GM12878 (cell line): ENCODE data around the gene QRFP. TPM values are rescaled to one million over a fixed set of nuclear protein-coding genes. Genes with fewer than 3 reads are reported as not detected.

Experiments used
- ATAC-seq: fragments of 200-7000 bp; cut with Tn5 transposase; 3 replicates; pipeline ENCODE4 v1.9.1; 2020; ENCODE audit warnings: mild to moderate bottlenecking, moderate library complexity
- BruUV-seq: library from RNA; stranded (reverse); fragments of 400-500 nt; replicated peaks from 2 replicates; lab custom pipeline; 2021; lab: Mats Ljungman, UMichigan
- CTCF ChIA-PET: fragments of 300-600 bp; sonication (Branson Sonifier 250); formaldehyde crosslinking; extraction: SDS; loops from one replicate; lab custom pipeline; 2021; ENCODE audit warnings: inconsistent platforms; lab: Yijun Ruan, JAX
- POLR2A ChIA-PET: fragments of 350-600 bp; formaldehyde crosslinking; extraction: SDS; loops from one replicate; lab custom pipeline; 2021; ENCODE audit warnings: inconsistent platforms; lab: Charles Lee
- RAD21 ChIA-PET: fragments of 300-600 bp; sonication (Branson Sonifier 250); formaldehyde crosslinking; loops from one replicate; lab custom pipeline; 2023; ENCODE audit warnings: antibody characterized with exemption; ENCODE audit not compliant: unreplicated experiment; lab: Charles Lee
- SMC1A ChIA-PET: fragments of 300-600 bp; sonication (Branson Sonifier 250); formaldehyde crosslinking; loops from one replicate; lab custom pipeline; 2023; ENCODE audit not compliant: unreplicated experiment, uncharacterized antibody; lab: Charles Lee
- DNase-seq: peaks from one replicate; pipeline ENCODE4 v3.0.0-alpha.2; 2011; ENCODE audit warnings: low read depth, low spot score
- FAIRE-seq: peaks from 3 replicates; lab custom pipeline; 2011; peaks lifted over from hg19 to GRCh38; lab: Jason Lieb, UNC
- H2AFZ ChIP-seq: 2 replicates; pipeline ENCODE4 v1.6.0; 2011; ENCODE audit warnings: low read depth, low read length, control low read depth; ENCODE audit not compliant: control insufficient read depth
- H3K27ac ChIP-seq: 2 replicates; pipeline ENCODE4 v1.5.1; 2011; ENCODE audit warnings: control low read depth; ENCODE audit not compliant: control insufficient read depth, insufficient read depth
- H3K27me3 ChIP-seq, 2 experiments: replicated peaks in 1 of 2; 2 replicates each; pipeline versions ENCODE4 v1.6.0 to v1.6.1; 2011; ENCODE audit warnings: low read length in 1 of 2; ENCODE audit not compliant: control insufficient read depth in 2 of 2, insufficient read depth in 2 of 2
- H3K36me3 ChIP-seq, 2 experiments: 2 replicates each; pipeline ENCODE4 v1.5.1; 2011; ENCODE audit warnings: low read length in 1 of 2; ENCODE audit not compliant: control insufficient read depth in 2 of 2, insufficient read depth in 2 of 2
- H3K4me1 ChIP-seq: 2 replicates; pipeline ENCODE4 v1.6.1; 2011; ENCODE audit warnings: mild to moderate bottlenecking, low read length, moderate library complexity, mixed read lengths; ENCODE audit not compliant: control insufficient read depth, insufficient read depth
- H3K4me2 ChIP-seq: 2 replicates; pipeline ENCODE4 v1.6.0; 2011; ENCODE audit warnings: control low read depth; ENCODE audit not compliant: control insufficient read depth, insufficient read depth
- H3K4me3 ChIP-seq: fragments of 200-600 bp; sonication (generic); 2 replicates; pipeline ENCODE4 v1.5.1; 2016
- H3K79me2 ChIP-seq: 2 replicates; pipeline ENCODE4 v1.6.0; 2011; ENCODE audit warnings: low read length; ENCODE audit not compliant: control insufficient read depth, insufficient read depth
- H3K9ac ChIP-seq: 2 replicates; pipeline ENCODE4 v1.8.0; 2011; ENCODE audit warnings: low read length, control low read depth, mixed read lengths; ENCODE audit not compliant: control insufficient read depth, insufficient read depth
- H3K9me3 ChIP-seq: replicated peaks from 3 replicates; pipeline ENCODE4 v1.5.1; 2011; ENCODE audit warnings: mild to moderate bottlenecking, low read length; ENCODE audit not compliant: control insufficient read depth, insufficient read depth
- H4K20me1 ChIP-seq: 2 replicates; pipeline ENCODE4 v1.6.0; 2011; ENCODE audit not compliant: control insufficient read depth, insufficient read depth
- ATF7 ChIP-seq: fragments of 450-650 bp; IDR thresholded peaks from 2 replicates; pipeline ENCODE4 v1.6.1; 2016; ENCODE audit warnings: low read depth, mild to moderate bottlenecking
- CHD1 ChIP-seq: IDR thresholded peaks from 2 replicates; pipeline ENCODE4 v1.6.1; 2012; ENCODE audit warnings: low read depth, low read length, improper control_type of control experiment
- MEF2B ChIP-seq: fragments of 450-650 bp; IDR thresholded peaks from 2 replicates; pipeline ENCODE4 v1.6.1; 2018; ENCODE audit warnings: mild to moderate bottlenecking, moderate library complexity; ENCODE audit not compliant: partially characterized antibody, poor library complexity, severe bottlenecking
- NFYA ChIP-seq: IDR thresholded peaks from 2 replicates; pipeline ENCODE4 v1.6.1; 2011; ENCODE audit warnings: low read depth, mild to moderate bottlenecking, low read length, improper control_type of control experiment, borderline replicate concordance
- NR2C2 ChIP-seq: IDR thresholded peaks from 2 replicates; pipeline ENCODE4 v1.6.1; 2011; ENCODE audit warnings: borderline replicate concordance, low read depth; ENCODE audit not compliant: control insufficient read depth, insufficient read length
- RBBP5 ChIP-seq: fragments of 200-600 bp; sonication (generic); conservative IDR thresholded peaks from 2 replicates; pipeline ENCODE4 v1.6.1; 2016
- TBL1XR1 ChIP-seq: IDR thresholded peaks from 2 replicates; pipeline ENCODE4 v1.6.1; 2012; ENCODE audit warnings: low read depth, low read length, improper control_type of control experiment
- WGBS: methylation state at CpG from one replicate; pipeline ENCODE4 v1.1.6; 2016; ENCODE audit warnings: low lambda C conversion rate; ENCODE audit not compliant: insufficient replicate concordance, insufficient coverage; ENCODE audit errors: missing lambda C conversion rate; 5-methylcytosine and 5-hydroxymethylcytosine counted together
- in situ Hi-C: fragments of 300-500 bp; cut with MboI; formaldehyde crosslinking; loops from 9 replicates; pipeline ENCODE4 v1.14.3; 2018; ENCODE audit warnings: mixed read lengths
- intact Hi-C: fragments of 100-400 bp; cut with micrococcal nuclease; formaldehyde crosslinking; loops from one replicate; pipeline ENCODE4 v1.14.2; 2022; ENCODE audit not compliant: unreplicated experiment
- polyA plus RNA-seq, 11 experiments: library from polyadenylated mRNA; depleted of rRNA in 4 of 11; unstranded in 6 of 11; stranded (reverse) in 5 of 11; fragments of >200 nt; fragmentation: Nextera tagmentation in 4 of 11; fragmentation: Illumina TruSeq in 1 of 11; extraction: Ambion mirVana in 4 of 11; extraction: Trizol in 1 of 11; gene quantifications; 1 replicate in 1 of 11; 2 replicates in 10 of 11; pipeline versions ENCODE4 v1.2.1 to v1.2.3, GENCODE V29; 2011 to 2016; ENCODE audit warnings: inconsistent platforms in 2 of 11, missing spikeins in 2 of 11, low read depth in 1 of 11
- total RNA-seq, 4 experiments: library from RNA; depleted of rRNA in 3 of 4; stranded (reverse); fragments of >200 nt in 3 of 4; fragmentation: Illumina TruSeq in 1 of 4; extraction: Trizol in 1 of 4; gene quantifications; 2 replicates each; pipeline versions ENCODE4 v1.2.1 to v1.2.3, GENCODE V29; 2013 to 2021
- TF ChIP-seq, protein P1 (sequence below): IDR thresholded peaks from 2 replicates; pipeline ENCODE4 v1.6.1; 2012; ENCODE audit warnings: low read depth, low read length, improper control_type of control experiment

Gene QRFP
- total and polyA plus RNA-seq, 10 of the 15 experiments (the other 5 are each of a cell fraction or from before 2014, with no cell fraction given): not detected

DNA sequence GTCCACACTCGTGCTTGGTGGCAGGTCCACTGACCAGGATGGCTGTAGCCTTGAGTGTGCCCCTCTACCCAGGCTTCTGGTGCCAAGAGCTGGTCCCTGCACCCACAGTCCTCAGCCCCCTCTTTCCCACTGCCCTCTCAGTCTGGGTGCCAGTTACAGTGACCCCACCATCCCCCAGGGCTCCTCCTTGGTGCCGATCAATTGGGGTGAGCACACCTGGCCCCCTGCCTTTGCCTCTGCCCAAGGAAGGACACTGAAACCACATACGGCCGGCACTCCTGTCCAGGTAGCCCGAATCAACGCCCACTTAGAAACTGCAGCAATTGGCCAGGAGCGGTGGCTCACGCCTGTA, 18.5 kb upstream of the QRFP start:
- no peaks in the 10 kb centered on the region for H3K36me3 ChIP-seq
- intact Hi-C loops: no loop called here
- ChIA-PET POLR2A (no interaction called here), SMC1A (no interaction called here), CTCF (interaction anchor here (0.7 kb wide), 1 partner anchor 216 kb away, joined by 3 read pairs; no protein-coding TSS in a partner anchor), RAD21 (interaction anchor here (0.6 kb wide), 1 partner anchor 342 kb away, joined by 3 read pairs; no protein-coding TSS in a partner anchor)
- H3K9me3 ChIP-seq: no peaks in the 10 kb centered on the region
- no peak for ATAC-seq
- TF ChIP-seq TBL1XR1 (no peak), CHD1 (no peak), NFYA (no peak), ATF7 (no peak), NR2C2 (no peak), RBBP5 (no peak), MEF2B (no peak)
- TF ChIP-seq, protein P1, sequence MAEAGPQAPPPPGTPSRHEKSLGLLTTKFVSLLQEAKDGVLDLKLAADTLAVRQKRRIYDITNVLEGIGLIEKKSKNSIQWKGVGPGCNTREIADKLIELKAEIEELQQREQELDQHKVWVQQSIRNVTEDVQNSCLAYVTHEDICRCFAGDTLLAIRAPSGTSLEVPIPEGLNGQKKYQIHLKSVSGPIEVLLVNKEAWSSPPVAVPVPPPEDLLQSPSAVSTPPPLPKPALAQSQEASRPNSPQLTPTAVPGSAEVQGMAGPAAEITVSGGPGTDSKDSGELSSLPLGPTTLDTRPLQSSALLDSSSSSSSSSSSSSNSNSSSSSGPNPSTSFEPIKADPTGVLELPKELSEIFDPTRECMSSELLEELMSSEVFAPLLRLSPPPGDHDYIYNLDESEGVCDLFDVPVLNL: no peak
- 32% methylated on average over 8 of the region's 8 CpGs for WGBS
- no peak overlapping the region for H3K4me2 ChIP-seq
- DNase-seq: no peak
- no peaks in the 10 kb centered on the region for H3K4me1 ChIP-seq
- H3K27ac ChIP-seq: no peak overlapping the region
- no peaks in the 10 kb centered on the region for H4K20me1 ChIP-seq
- no peaks in the 10 kb centered on the region for H3K79me2 ChIP-seq
- FAIRE-seq: no peak
- in situ Hi-C loops: no loop called here
- H3K4me3 ChIP-seq: no peak overlapping the region
- H3K9ac ChIP-seq: no peak overlapping the region
- H3K27me3 ChIP-seq: no peaks in the 10 kb centered on the region
- BruUV-seq: no TSS peak
- H2AFZ ChIP-seq: no peak overlapping the region
